Mucosa of stomach (tissue), 1 donor: Measurements from ENCODE around the gene OTUD6A.
"Not testable (repeated sequence)": the region's sequence is repeated elsewhere in the genome, so short reads cannot be mapped to it uniquely, and the experiment has no call there.

Source experiments
- H3K27me3 ChIP-seq: one replicate; pipeline ENCODE4 v1.7.0; 2013; ENCODE audit warnings: mild to moderate bottlenecking, low read length; ENCODE audit not compliant: control insufficient read depth, insufficient read depth
- H3K36me3 ChIP-seq: one replicate; pipeline ENCODE4 v1.7.0; 2013; ENCODE audit warnings: low read length; ENCODE audit not compliant: control insufficient read depth, insufficient read depth
- H3K4me1 ChIP-seq: one replicate; pipeline ENCODE4 v1.7.0; 2013; ENCODE audit warnings: mild to moderate bottlenecking, low read length; ENCODE audit not compliant: control insufficient read depth, insufficient read depth
- H3K4me3 ChIP-seq: one replicate; pipeline ENCODE4 v1.7.0; 2013; ENCODE audit warnings: low read length
- H3K9ac ChIP-seq: one replicate; pipeline ENCODE4 v1.7.0; 2013; ENCODE audit warnings: mild to moderate bottlenecking, low read length, moderate library complexity
- H3K9me3 ChIP-seq: one replicate; pipeline ENCODE4 v1.7.0; 2013; ENCODE audit warnings: mild to moderate bottlenecking, low read length, moderate library complexity; ENCODE audit not compliant: control insufficient read depth
- donor health status: Pancreatic carcinoma.

The OTUD6A gene

GRCh38 chrX:70092247-70092646, 30.0 kb downstream of the OTUD6A start:
- Histone ChIP-seq H3K4me3 (no peak overlapping the region), H3K9me3 (no peaks in the 10 kb centered on the region), H3K9ac (no peak overlapping the region), H3K36me3 (no peaks in the 10 kb centered on the region), H3K27me3 (no peaks in the 10 kb centered on the region), H3K4me1 (peaks cover 20% of the 10 kb centered on the region)

GRCh38 chrX:70096052-70096451, 33.8 kb downstream of the OTUD6A start:
- Histone ChIP-seq H3K4me3 (no peak overlapping the region), H3K9me3 (no peaks in the 10 kb centered on the region), H3K9ac (no peak overlapping the region), H3K27me3 (no peaks in the 10 kb centered on the region), H3K4me1 (no peaks in the 10 kb centered on the region), H3K36me3 (no peaks in the 10 kb centered on the region)

- H3K4me1 ChIP-seq: no peaks in the 10 kb centered on the region
- H3K9ac ChIP-seq: no peak overlapping the region
- no peak overlapping the region for H3K4me3 ChIP-seq
- no peaks in the 10 kb centered on the region for H3K27me3 ChIP-seq
- H3K9me3 ChIP-seq: no peaks in the 10 kb centered on the region
- H3K36me3 ChIP-seq: no peaks in the 10 kb centered on the region
Observed at GRCh38 chrX:70105229-70105628, 43.0 kb downstream of the OTUD6A start.

- not testable (repeated sequence) for H3K4me3 ChIP-seq, H3K4me1 ChIP-seq, H3K36me3 ChIP-seq, H3K27me3 ChIP-seq, H3K9ac ChIP-seq, H3K9me3 ChIP-seq
Observed at GRCh38 chrX:70111436-70112026, 49.3 kb downstream of the OTUD6A start.
